ENCODE results near the gene LYAR.
"Not testable (repeated sequence)": the region's sequence is repeated elsewhere in the genome, so short reads cannot be mapped to it uniquely, and the experiment has no call there.

LYAR gene

GRCh38 chr4:4289597-4289940 lies 385 bp downstream of the LYAR start:
- peaks cover 35% of the 10 kb centered on the region for H3K36me3 Mint-ChIP-seq
- peak; percentile 17 for ATAC-seq

GRCh38 chr4:4289055-4289454 lies 899 bp downstream of the LYAR start:
- peak overlapping the region; percentile 91 for H3K27ac Mint-ChIP-seq
- H3K4me1 Mint-ChIP-seq = peaks cover 52% of the 10 kb centered on the region
- H3K9me3 Mint-ChIP-seq = no peaks in the 10 kb centered on the region
- H3K4me3 Mint-ChIP-seq = peak overlapping the region; percentile 93
- DNase-seq (ENCODE audit: low spot score in 2 of 2) (no peak), ATAC-seq (no peak)
- peaks cover 40% of the 10 kb centered on the region for H3K36me3 Mint-ChIP-seq

More at GRCh38 chr4:4289597-4289940, 385 bp downstream of the LYAR start:
- no peaks in the 10 kb centered on the region for H3K9me3 Mint-ChIP-seq
- H3K4me3 Mint-ChIP-seq = peak overlapping the region; percentile 93
- peak overlapping the region; percentile 91 for H3K27ac Mint-ChIP-seq
- no peak for DNase-seq (ENCODE audit: low spot score in 2 of 2)
- peaks cover 53% of the 10 kb centered on the region for H3K4me1 Mint-ChIP-seq

DNA sequence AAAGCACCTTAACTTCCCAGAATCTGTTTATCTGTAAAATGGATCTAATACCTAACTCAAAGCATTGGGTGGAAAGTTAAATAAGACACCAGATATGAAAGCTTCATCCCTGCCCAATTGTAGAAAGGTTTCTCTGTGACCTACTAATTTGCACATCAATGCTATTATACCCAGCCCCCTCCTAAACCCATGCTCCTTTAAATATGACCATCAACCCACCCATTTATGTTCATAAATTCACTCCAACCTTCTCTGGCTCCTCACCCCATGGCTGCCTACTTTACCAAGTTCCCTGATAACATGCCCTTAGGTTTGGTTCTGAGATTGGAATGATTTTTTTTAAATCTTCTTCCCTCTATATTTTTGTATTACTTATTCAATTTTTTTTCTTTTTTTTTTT lies 1.9 kb downstream of the LYAR start:
- Mint-ChIP-seq H3K36me3 (peaks cover 49% of the 10 kb centered on the region), H3K4me3 (peak overlapping the region; percentile 93), H3K9me3 (no peaks in the 10 kb centered on the region), H3K4me1 (peaks cover 52% of the 10 kb centered on the region), H3K27ac (peak overlapping the region; percentile 37)
- DNase-seq (ENCODE audit: low spot score in 2 of 2) (no peak), ATAC-seq (no peak)

GRCh38 chr4:4284827-4285618 lies 4.9 kb downstream of the LYAR start:
- ATAC-seq (no peak), DNase-seq (ENCODE audit: low spot score in 2 of 2) (no peak)
- H3K9me3 Mint-ChIP-seq = no peaks in the 10 kb centered on the region
- H3K4me3 Mint-ChIP-seq = no peak overlapping the region
- peak overlapping the region; percentile 82 for H3K27ac Mint-ChIP-seq
- peaks cover 78% of the 10 kb centered on the region for H3K36me3 Mint-ChIP-seq
- H3K4me1 Mint-ChIP-seq = peaks cover 35% of the 10 kb centered on the region

DNA sequence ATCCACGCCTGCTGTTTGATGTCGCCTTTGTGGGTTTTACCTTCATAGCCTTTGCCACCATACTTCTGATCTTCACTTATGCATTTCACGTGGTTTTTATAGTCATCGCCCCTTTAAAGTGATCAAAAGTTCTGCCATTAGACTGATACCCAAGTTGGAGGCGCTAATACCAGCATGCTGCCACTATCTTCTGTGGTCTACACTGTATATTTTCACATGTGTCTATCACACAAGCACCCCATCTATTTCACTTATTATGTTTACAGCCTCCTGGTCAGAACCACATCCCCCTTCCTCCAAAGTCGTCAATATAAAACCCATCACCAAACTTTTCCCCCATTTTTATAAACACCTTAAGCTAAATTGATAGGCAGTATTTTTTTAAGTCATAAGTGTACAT lies 8.2 kb downstream of the LYAR start:
- no peaks in the 10 kb centered on the region for H3K9me3 Mint-ChIP-seq
- peak overlapping the region; percentile 41 for H3K27ac Mint-ChIP-seq
- DNase-seq (ENCODE audit: low spot score in 2 of 2) (no peak), ATAC-seq (no peak)
- H3K4me1 Mint-ChIP-seq = peaks cover 15% of the 10 kb centered on the region
- H3K36me3 Mint-ChIP-seq = peaks cover 100% of the 10 kb centered on the region
- H3K4me3 Mint-ChIP-seq = no peak overlapping the region

- Mint-ChIP-seq H3K27ac (peak overlapping the region; percentile 51), H3K36me3 (peaks cover 100% of the 10 kb centered on the region), H3K4me3 (no peak overlapping the region), H3K4me1 (peaks cover 24% of the 10 kb centered on the region), H3K9me3 (no peaks in the 10 kb centered on the region)
- ATAC-seq (no peak), DNase-seq (ENCODE audit: low spot score in 2 of 2) (no peak)
Observed at GRCh38 chr4:4277531-4277930, 12.4 kb downstream of the LYAR start.

DNA sequence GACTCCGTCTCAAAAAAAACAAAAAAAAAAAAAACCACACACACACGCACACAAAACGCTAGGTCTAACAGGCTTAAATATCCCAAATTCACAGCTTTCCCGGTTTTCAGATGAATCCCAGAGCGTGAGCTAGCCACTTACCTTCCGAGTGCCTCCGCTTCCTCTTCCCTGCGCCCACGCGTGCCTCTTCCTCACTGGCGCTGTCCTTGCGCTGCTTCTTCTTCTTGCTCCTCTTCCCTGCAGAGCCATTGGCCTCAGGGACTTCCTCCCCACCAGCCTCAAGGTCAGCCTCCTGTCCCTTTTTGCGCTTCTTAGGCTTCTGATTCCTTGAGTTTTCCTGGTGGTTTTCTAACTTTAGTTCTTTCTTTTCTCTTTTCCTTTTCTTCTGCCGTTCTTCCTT lies 15.7 kb downstream of the LYAR start:
- H3K4me1 Mint-ChIP-seq = peaks cover 56% of the 10 kb centered on the region
- no peak for ATAC-seq
- H3K27ac Mint-ChIP-seq = peak overlapping the region; percentile 96
- H3K4me3 Mint-ChIP-seq = no peak overlapping the region
- no peaks in the 10 kb centered on the region for H3K9me3 Mint-ChIP-seq
- peaks cover 98% of the 10 kb centered on the region for H3K36me3 Mint-ChIP-seq
- DNase-seq (ENCODE audit: low spot score in 2 of 2) = no peak

DNA sequence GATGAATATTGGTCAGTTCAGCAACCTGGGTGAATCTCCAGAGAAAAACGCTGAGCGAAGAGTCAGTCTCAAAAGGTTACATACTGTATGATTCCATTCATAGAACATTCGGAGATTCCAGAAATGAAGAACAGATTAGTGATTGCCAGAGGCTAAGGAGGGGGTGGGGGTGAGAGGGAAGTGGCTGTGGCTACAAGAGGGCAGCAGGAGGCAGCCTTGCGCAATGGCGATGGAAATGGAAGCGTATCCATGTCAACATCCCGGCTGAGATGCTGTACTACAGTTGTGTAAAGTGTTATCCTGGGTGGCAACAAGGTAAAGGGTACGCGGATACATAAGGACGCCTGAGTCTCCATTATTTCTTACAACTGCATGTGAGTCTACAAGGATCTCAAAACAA lies 18.0 kb downstream of the LYAR start:
- Mint-ChIP-seq H3K4me3 (no peak overlapping the region), H3K9me3 (no peaks in the 10 kb centered on the region), H3K4me1 (peaks cover 66% of the 10 kb centered on the region), H3K27ac (peak overlapping the region; percentile 96), H3K36me3 (peaks cover 98% of the 10 kb centered on the region)
- no peak for ATAC-seq
- no peak for DNase-seq (ENCODE audit: low spot score in 2 of 2)

- H3K27ac Mint-ChIP-seq = peak overlapping the region; percentile 96
- peak overlapping the region; percentile 70 for H3K4me3 Mint-ChIP-seq
- ATAC-seq = peak; percentile 50
- no peaks in the 10 kb centered on the region for H3K9me3 Mint-ChIP-seq
- H3K36me3 Mint-ChIP-seq = peaks cover 87% of the 10 kb centered on the region
- DNase-seq (ENCODE audit: low spot score in 2 of 2) = no peak
- H3K4me1 Mint-ChIP-seq = peaks cover 79% of the 10 kb centered on the region
Observed at GRCh38 chr4:4270529-4270928, 19.4 kb downstream of the LYAR start.

DNA sequence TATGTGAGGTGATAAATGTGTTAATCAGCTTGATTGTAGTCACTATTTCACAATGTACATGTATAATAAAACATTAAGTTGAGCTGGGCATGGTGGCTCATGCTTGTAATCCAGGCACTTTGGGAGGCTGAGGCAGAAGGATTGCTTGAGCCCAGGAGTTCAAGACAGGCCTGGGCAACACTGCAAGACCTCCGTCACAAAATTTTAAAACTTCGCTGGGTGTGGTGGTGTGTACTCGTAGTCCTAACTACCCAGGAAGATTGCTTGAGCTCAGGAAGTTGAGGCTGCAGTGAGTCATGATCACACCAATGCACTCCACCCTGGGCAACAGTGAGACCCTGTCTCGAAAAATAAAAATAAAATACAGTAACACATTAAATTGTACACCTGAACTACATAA lies 20.1 kb downstream of the LYAR start:
- Mint-ChIP-seq H3K4me1 (peaks cover 80% of the 10 kb centered on the region), H3K4me3 (peak overlapping the region; percentile 70), H3K9me3 (no peaks in the 10 kb centered on the region), H3K27ac (peak overlapping the region; percentile 96), H3K36me3 (peaks cover 80% of the 10 kb centered on the region)
- ATAC-seq = peak; percentile 78
- DNase-seq (ENCODE audit: low spot score in 2 of 2) = peak in 1 of 2 donors; percentile 57

DNA sequence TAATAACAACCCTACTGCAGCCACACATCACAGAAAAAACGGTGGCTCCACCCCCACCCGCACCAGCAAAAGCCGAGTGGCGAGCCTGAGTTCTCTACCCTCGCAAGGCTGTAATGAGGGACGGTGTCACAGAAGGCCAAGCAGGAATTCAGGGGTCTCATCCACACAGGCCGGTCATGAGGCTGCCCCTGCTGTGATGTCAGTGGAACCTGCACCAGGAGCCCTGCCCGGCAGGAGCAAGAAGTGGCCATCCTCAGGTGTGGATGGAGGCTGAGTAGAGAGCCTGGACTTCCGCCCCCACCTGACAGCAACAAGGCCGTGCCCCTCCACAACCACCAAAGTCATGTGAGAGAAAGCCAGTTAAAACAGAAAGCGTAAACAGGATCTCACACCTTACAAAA lies 20.6 kb downstream of the LYAR start:
- Mint-ChIP-seq H3K4me1 (peaks cover 76% of the 10 kb centered on the region), H3K36me3 (peaks cover 75% of the 10 kb centered on the region), H3K9me3 (no peaks in the 10 kb centered on the region), H3K27ac (peak overlapping the region; percentile 96), H3K4me3 (peak overlapping the region; percentile 70)
- ATAC-seq (peak; percentile 78), DNase-seq (ENCODE audit: low spot score in 2 of 2) (peak in 1 of 2 donors; percentile 60)

GRCh38 chr4:4268776-4269175 lies 21.2 kb downstream of the LYAR start:
- H3K4me3 Mint-ChIP-seq = peak overlapping the region; percentile 70
- H3K36me3 Mint-ChIP-seq = peaks cover 69% of the 10 kb centered on the region
- peak; percentile 23 for ATAC-seq
- H3K27ac Mint-ChIP-seq = peak overlapping the region; percentile 96
- H3K9me3 Mint-ChIP-seq = no peaks in the 10 kb centered on the region
- DNase-seq (ENCODE audit: low spot score in 2 of 2) = no peak
- peaks cover 73% of the 10 kb centered on the region for H3K4me1 Mint-ChIP-seq

DNA sequence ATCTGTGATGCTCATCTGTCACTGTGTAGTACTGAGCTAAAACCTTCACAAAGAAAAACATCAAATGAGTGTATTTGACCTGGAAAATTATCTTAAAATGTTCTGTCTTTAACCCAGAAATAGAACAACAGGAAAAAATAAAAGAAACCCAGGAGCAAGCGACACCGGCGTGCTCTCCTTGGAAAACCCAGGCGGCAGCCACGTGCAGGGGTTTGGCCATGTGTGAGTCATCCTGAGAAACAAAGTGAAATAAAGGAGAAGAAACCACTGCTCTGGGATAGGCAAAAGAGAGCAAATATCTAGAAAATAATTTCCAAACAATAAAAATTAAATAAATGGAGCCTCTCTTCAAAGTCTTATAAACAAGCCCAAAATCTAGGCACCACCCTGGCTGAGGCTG lies 22.0 kb downstream of the LYAR start:
- Mint-ChIP-seq H3K4me3 (no peak overlapping the region), H3K27ac (peak overlapping the region; percentile 96), H3K4me1 (peaks cover 67% of the 10 kb centered on the region), H3K36me3 (peaks cover 61% of the 10 kb centered on the region), H3K9me3 (no peaks in the 10 kb centered on the region)
- DNase-seq (ENCODE audit: low spot score in 2 of 2) (no peak), ATAC-seq (no peak)

DNA sequence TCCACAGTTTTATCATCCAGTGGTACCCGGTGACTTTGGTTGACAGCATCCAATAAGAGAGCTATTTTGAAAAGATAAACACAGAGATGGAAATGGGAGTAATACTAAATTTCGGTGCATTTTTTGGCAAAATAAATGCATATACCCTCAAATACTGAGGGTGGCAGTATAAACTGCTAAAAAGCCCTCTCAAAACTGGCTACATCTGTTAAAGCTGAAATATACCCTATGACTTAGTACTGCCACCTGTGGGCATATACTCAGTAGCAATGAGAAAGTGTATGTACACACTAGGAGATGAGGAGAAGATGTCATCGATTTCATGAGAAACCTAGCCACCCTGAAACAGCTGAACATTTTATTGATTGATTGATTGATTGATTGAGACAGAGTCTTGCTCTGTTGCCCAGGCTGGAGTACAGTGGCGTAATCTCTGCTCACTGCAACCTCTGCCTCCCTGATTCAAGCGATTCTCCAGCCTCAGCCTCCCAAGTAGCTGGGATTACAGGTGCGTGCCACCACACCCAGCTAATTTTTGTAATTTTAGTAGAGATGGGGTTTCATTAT lies 29.7 kb downstream of the LYAR start:
- no peak for DNase-seq (ENCODE audit: low spot score in 2 of 2)
- Mint-ChIP-seq H3K4me3 (no peak overlapping the region), H3K36me3 (no peaks in the 10 kb centered on the region), H3K27ac (no peak overlapping the region), H3K9me3 (no peaks in the 10 kb centered on the region), H3K4me1 (peaks cover 8% of the 10 kb centered on the region)
- peak; percentile 97 for ATAC-seq

DNA sequence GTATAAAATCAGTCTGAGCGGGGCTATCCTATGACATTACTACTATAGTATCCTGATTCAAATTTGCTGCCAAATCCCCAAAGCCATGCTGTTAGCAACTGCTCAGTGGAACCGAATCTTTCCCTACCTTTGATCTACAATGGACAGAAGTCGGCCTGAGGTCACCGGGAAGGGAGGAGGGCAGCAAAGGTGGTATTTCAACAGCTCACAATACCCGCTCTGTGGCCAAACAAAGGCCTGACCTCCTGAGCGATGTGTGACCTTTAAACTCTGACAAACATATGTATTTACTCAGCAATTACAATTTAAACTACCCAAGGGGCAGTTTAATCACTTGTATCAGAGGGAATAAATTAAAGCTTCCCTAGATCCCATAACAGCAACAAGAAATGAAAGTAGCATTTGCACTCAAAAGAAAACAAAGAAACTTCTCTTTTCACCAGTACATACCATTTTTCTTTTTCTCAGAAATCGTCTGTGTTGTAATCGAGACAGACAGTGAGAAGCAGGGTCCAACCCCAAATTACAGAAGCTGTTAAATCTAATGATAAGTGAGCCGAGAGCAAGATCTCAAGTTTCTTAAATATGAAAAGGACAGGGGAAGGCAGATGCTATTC lies 30.4 kb downstream of the LYAR start:
- Mint-ChIP-seq H3K9me3 (no peaks in the 10 kb centered on the region), H3K27ac (no peak overlapping the region), H3K4me3 (no peak overlapping the region), H3K36me3 (no peaks in the 10 kb centered on the region), H3K4me1 (peaks cover 8% of the 10 kb centered on the region)
- no peak for DNase-seq (ENCODE audit: low spot score in 2 of 2)
- no peak for ATAC-seq

DNA sequence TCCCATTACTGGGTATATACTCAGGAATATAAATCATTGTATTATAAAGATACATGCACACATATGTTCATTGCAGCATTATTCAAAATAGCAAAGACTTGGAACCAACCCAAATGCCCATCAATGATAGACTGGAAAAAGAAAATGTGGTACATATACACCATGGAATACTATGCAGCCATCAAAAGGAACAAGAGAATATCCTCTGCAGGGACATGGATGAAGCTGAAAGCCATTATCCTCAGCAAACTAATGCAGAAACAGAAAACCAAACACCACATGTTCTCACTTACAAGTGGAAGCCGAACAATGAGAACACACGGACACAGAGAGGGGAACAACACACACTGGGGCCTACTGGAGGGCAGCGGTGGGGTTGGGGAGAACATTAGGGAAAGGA lies 32.2 kb downstream of the LYAR start:
- DNase-seq (ENCODE audit: low spot score in 2 of 2); H3K4me1 Mint-ChIP-seq; H3K27ac Mint-ChIP-seq; H3K9me3 Mint-ChIP-seq; H3K4me3 Mint-ChIP-seq; H3K36me3 Mint-ChIP-seq; ATAC-seq: not testable (repeated sequence)
